Neural crest cell (in vitro differentiated cells): ENCODE results near the gene NR3C1. TPM values are rescaled to one million over a fixed set of nuclear protein-coding genes. Genes with fewer than 3 reads are reported as not detected.

ENCODE experiments used
- DNase-seq: peaks from one replicate; pipeline ENCODE4 v3.0.0; 2021; ENCODE audit warnings: low read depth, mixed read lengths, low spot score
- H3K27ac Mint-ChIP-seq: one replicate; pipeline ENCODE4 v1.8.0; 2021; ENCODE audit warnings: mild to moderate bottlenecking, mixed read lengths; ENCODE audit not compliant: unreplicated experiment
- H3K27me3 Mint-ChIP-seq: 2 replicates; pipeline ENCODE4 v1.8.0; 2021; ENCODE audit warnings: low read depth, mild to moderate bottlenecking, mixed read lengths
- H3K36me3 Mint-ChIP-seq: 2 replicates; pipeline ENCODE4 v1.8.0; 2021; ENCODE audit warnings: low read depth, mild to moderate bottlenecking, mixed read lengths
- H3K4me1 Mint-ChIP-seq: 2 replicates; pipeline ENCODE4 v1.8.0; 2021; ENCODE audit warnings: mixed read lengths
- H3K4me3 Mint-ChIP-seq: one replicate; pipeline ENCODE4 v1.8.0; 2021; ENCODE audit warnings: mild to moderate bottlenecking, mixed read lengths
- H3K9me3 Mint-ChIP-seq: 2 replicates; pipeline ENCODE4 v1.8.0; 2021; ENCODE audit warnings: mixed read lengths
- CTCF ChIP-seq: fragments of 200-600 bp; sonication (generic); conservative IDR thresholded peaks from 2 replicates; pipeline ENCODE4 v1.5.0; 2021; ENCODE audit warnings: antibody characterized with exemption, mild to moderate bottlenecking
- total RNA-seq: library from RNA; stranded (reverse); gene quantifications from 2 replicates; pipeline ENCODE4 v1.2.1, GENCODE V29; 2021

The NR3C1 gene
- total RNA-seq, 1 donor from 2014 or later, result 1.8 TPM

GRCh38 chr5:143251946-143252345 lies 151.5 kb downstream of the NR3C1 start:
- Mint-ChIP-seq H3K36me3 (no peaks in the 10 kb centered on the region), H3K27me3 (no peaks in the 10 kb centered on the region), H3K9me3 (peaks cover 13% of the 10 kb centered on the region), H3K4me3 (no peak overlapping the region), H3K4me1 (no peaks in the 10 kb centered on the region), H3K27ac (no peak overlapping the region)
- no peak for DNase-seq
- no peak for TF ChIP-seq CTCF

- H3K4me3 Mint-ChIP-seq, result no peak overlapping the region
Observed at GRCh38 chr5:143251190-143251589, 152.3 kb downstream of the NR3C1 start.

DNA sequence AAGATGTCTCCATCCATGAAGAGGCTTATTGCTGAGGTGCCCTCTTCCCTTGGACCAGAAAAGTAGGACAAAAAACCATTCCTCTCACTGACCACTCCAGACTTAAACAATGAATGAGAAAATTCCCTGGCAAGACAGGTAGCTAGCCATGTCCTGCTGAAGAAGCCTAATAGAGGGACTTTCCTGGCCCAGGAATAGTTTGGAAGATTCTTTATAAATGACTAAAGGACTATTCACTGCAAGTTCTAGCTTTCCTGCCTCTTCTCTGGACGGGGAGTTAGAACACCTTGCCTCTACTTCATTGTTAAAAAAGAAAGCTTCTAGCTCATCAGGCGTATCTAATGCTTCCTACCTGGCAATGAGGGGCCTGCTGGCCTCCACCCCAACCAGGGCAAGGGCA lies 153.6 kb downstream of the NR3C1 start:
- Mint-ChIP-seq H3K27me3 (no peaks in the 10 kb centered on the region), H3K4me3 (no peak overlapping the region), H3K36me3 (no peaks in the 10 kb centered on the region), H3K9me3 (peaks cover 19% of the 10 kb centered on the region), H3K27ac (no peak overlapping the region), H3K4me1 (no peaks in the 10 kb centered on the region)
- TF ChIP-seq CTCF, result no peak
- no peak for DNase-seq

More at GRCh38 chr5:143251190-143251589, 152.3 kb downstream of the NR3C1 start:
- no peaks in the 10 kb centered on the region for H3K4me1 Mint-ChIP-seq
- H3K27me3 Mint-ChIP-seq, result no peaks in the 10 kb centered on the region
- H3K36me3 Mint-ChIP-seq, result no peaks in the 10 kb centered on the region
- H3K9me3 Mint-ChIP-seq, result peaks cover 16% of the 10 kb centered on the region
- no peak for TF ChIP-seq CTCF
- H3K27ac Mint-ChIP-seq, result no peak overlapping the region
- DNase-seq, result no peak

DNA sequence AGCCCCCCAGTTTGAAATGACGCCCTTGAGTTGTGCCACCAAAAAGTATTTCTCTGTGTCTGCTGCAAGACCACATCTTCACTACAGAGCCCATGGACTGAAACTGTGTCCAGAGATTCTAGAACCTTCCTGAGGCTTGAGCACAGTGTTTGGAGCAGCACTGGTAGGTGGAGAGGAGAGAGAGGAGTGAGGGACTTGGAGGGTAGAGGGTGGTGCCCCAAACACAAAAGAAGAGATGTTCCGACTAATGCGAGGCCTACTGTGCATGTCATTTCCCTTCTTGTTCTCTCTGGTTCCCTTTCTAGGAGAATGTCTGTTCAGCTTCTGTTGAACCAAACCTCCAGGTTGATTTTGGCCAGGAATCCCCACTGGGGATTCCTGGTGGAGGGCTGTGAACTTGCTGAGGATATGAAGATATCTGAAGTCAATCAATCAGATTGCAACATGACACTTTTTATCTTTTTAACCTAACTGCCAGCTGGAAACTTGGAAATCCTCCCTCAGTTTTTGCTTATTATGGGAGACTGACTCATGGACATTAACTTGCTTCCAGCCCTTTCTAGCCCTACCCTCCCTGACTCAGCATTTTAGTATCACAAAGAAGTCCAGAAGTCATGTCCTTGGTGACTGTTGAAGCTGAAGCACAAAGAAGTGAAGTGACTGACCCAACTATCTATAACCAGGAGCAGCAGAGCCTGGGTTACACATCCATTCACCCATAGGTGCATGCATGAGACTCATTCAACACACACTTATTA lies 154.5 kb downstream of the NR3C1 start:
- Mint-ChIP-seq H3K4me1 (no peaks in the 10 kb centered on the region), H3K27ac (peak overlapping the region; percentile 52), H3K4me3 (no peak overlapping the region), H3K27me3 (no peaks in the 10 kb centered on the region), H3K9me3 (peaks cover 19% of the 10 kb centered on the region), H3K36me3 (no peaks in the 10 kb centered on the region)
- TF ChIP-seq CTCF, result no peak
- DNase-seq, result no peak

DNA sequence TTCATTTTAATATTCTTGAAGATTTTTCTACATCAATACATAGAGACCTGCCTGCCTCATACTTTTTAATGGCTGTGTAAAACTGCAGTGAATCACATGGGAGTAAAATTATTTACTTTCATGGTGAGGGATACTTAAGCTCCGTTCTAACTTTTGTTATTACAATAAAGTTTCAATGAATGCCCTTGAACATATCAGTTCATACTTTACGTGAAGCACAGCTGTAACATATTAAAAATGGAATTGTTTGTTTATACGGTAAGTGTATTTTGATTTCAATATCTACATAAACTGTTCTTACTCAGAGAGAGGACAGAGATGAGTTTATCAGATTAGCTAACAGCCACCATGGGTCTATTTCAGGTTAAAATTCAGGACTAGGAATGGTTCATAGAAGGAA lies 155.1 kb downstream of the NR3C1 start:
- Mint-ChIP-seq H3K27me3 (no peaks in the 10 kb centered on the region), H3K36me3 (no peaks in the 10 kb centered on the region), H3K27ac (no peak overlapping the region), H3K4me1 (no peaks in the 10 kb centered on the region), H3K4me3 (no peak overlapping the region), H3K9me3 (peaks cover 18% of the 10 kb centered on the region)
- TF ChIP-seq CTCF, result no peak
- DNase-seq, result no peak
